Neutrophil (primary cell): ENCODE data around the gene KIFC3.

Experiments used
- H3K27ac ChIP-seq: fragments of 200-600 bp; sonication (generic); 2 replicates; pipeline ENCODE4 v1.5.1; 2016; ENCODE audit warnings: mild to moderate bottlenecking, moderate library complexity
- H3K27me3 ChIP-seq: fragments of 200-600 bp; sonication (generic); 2 replicates; pipeline ENCODE4 v1.6.0; 2016; ENCODE audit warnings: mild to moderate bottlenecking
- H3K36me3 ChIP-seq: fragments of 200-600 bp; sonication (generic); 2 replicates; pipeline ENCODE4 v1.5.1; 2017
- H3K4me1 ChIP-seq, 2 experiments: fragments of 200-600 bp in 1 of 2; sonication (generic) in 1 of 2; 1 replicate in 1 of 2; 2 replicates in 1 of 2; pipeline versions ENCODE4 v1.5.1 to v1.6.1; 2013 to 2016; ENCODE audit warnings: low read depth in 1 of 2, low read length in 1 of 2, mild to moderate bottlenecking in 1 of 2, moderate library complexity in 1 of 2; ENCODE audit not compliant: control insufficient read depth in 1 of 2, insufficient read depth in 1 of 2
- H3K4me3 ChIP-seq, 2 experiments: fragments of 200-600 bp in 1 of 2; sonication (generic) in 1 of 2; 1 replicate in 1 of 2; 2 replicates in 1 of 2; pipeline ENCODE4 v1.5.1; 2013 to 2016; ENCODE audit warnings: low read depth in 1 of 2, low read length in 1 of 2, mild to moderate bottlenecking in 1 of 2, moderate library complexity in 1 of 2
- H3K9me3 ChIP-seq: fragments of 200-600 bp; sonication (generic); 2 replicates; pipeline ENCODE4 v1.5.1; 2016
- CTCF ChIP-seq: fragments of 200-600 bp; sonication (generic); IDR thresholded peaks from 2 replicates; pipeline ENCODE4 v1.5.1; 2016; ENCODE audit warnings: antibody characterized with exemption

Gene KIFC3

GRCh38 chr16:57808589-57809228, 6.4 kb upstream of the KIFC3 start:
- no peak for TF ChIP-seq CTCF
- peak overlapping the region; percentile 24 to 50 for H3K4me3 ChIP-seq
- H3K36me3 ChIP-seq: no peaks in the 10 kb centered on the region
- H3K9me3 ChIP-seq: no peaks in the 10 kb centered on the region
- H3K27ac ChIP-seq: peak overlapping the region; percentile 61
- H3K27me3 ChIP-seq: peaks cover 40% of the 10 kb centered on the region
- peaks cover 36 to 43% of the 10 kb centered on the region in 2 experiments for H3K4me1 ChIP-seq

- TF ChIP-seq CTCF: no peak
- Histone ChIP-seq H3K4me3 (peak overlapping the region; percentile 24 to 50), H3K4me1 (peaks cover 36 to 43% of the 10 kb centered on the region in 2 experiments)
Observed at GRCh38 chr16:57807968-57808528, 5.8 kb upstream of the KIFC3 start.

GRCh38 chr16:57807252-57807967, 5.1 kb upstream of the KIFC3 start:
- no peak for TF ChIP-seq CTCF
- Histone ChIP-seq H3K27ac (peak overlapping the region; percentile 61), H3K4me3 (no peak overlapping the region), H3K4me1 (peaks cover 36 to 47% of the 10 kb centered on the region in 2 experiments), H3K27me3 (peaks cover 50% of the 10 kb centered on the region), H3K9me3 (no peaks in the 10 kb centered on the region), H3K36me3 (no peaks in the 10 kb centered on the region)

More at GRCh38 chr16:57807968-57808528, 5.8 kb upstream of the KIFC3 start:
- Histone ChIP-seq H3K36me3 (no peaks in the 10 kb centered on the region), H3K9me3 (no peaks in the 10 kb centered on the region), H3K27ac (peak overlapping the region; percentile 61), H3K27me3 (peaks cover 44% of the 10 kb centered on the region)

DNA sequence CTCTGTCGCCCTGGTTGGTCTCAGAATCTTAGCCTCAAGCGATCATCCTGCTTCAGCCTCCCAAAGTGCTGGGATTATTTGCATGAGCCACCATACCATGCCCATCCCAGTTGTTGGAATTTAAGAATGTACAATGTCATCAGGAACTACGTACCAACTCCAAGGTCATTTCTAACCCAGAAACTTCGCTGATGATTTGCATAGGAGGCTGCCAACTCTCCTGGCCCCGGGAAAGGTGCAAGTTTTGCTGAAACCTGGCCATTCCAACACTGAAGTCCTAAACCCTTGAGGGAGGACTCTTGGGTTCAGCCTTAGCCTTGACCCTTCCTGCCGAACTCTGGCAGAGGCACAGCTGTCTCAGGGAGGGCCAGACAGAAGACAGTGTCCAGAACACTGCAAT, 2.9 kb upstream of the KIFC3 start:
- no peaks in the 10 kb centered on the region for H3K9me3 ChIP-seq
- no peak overlapping the region for H3K4me3 ChIP-seq
- no peaks in the 10 kb centered on the region for H3K36me3 ChIP-seq
- peaks cover 41 to 42% of the 10 kb centered on the region in 2 experiments for H3K4me1 ChIP-seq
- TF ChIP-seq CTCF: no peak
- peaks cover 73% of the 10 kb centered on the region for H3K27me3 ChIP-seq
- H3K27ac ChIP-seq: no peak overlapping the region

DNA sequence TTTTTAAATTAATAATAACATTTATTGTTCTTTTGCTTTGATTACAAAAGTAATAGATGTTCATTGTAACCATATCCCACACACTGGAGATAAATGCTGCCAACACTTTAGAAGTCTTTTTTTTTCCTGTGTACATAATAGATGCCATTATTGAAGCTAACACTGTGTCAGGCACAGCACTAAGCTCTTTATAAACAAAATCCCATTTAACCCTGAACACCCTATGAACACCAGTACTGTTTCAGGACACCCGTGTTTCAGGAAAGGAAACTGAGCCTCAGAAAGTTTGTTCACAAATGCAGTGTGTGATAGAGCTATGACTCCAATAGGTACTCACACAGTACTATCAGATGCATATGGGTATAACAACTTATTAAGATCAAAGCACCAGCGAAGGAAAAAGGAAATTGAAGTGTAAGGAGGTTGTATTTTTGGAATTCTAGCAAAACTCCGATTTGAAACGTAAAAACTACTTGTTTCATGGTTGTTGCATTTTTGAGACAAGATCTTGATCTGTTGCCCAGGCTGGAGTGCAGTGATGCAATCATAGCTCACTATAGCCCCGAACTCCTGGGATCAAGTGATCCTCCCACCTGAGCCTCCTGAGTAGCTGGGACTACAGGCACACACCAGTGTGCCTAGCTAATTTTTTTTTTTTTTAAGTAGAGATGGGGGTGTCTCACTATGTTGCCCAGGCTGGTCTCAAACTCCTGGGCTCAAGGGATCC, 2.0 kb upstream of the KIFC3 start:
- no peak overlapping the region for H3K27ac ChIP-seq
- H3K36me3 ChIP-seq: no peaks in the 10 kb centered on the region
- no peak for TF ChIP-seq CTCF
- H3K9me3 ChIP-seq: no peaks in the 10 kb centered on the region
- no peak overlapping the region for H3K4me3 ChIP-seq
- peaks cover 82% of the 10 kb centered on the region for H3K27me3 ChIP-seq
- H3K4me1 ChIP-seq: peaks cover 40 to 42% of the 10 kb centered on the region in 2 experiments
